GM12875 (cell line): ENCODE results near the gene ITGA1.

Experiments
- H3K4me3 ChIP-seq: one replicate; pipeline ENCODE4 v1.5.1; 2011; ENCODE audit warnings: low read depth, low read length, control low read depth
- CTCF ChIP-seq: IDR thresholded peaks from 2 replicates; pipeline ENCODE4 v1.5.1; 2011; ENCODE audit warnings: low read depth, mild to moderate bottlenecking, control low read depth, inconsistent platforms, low read length, moderate library complexity, borderline replicate concordance; ENCODE audit not compliant: insufficient read depth

The ITGA1 gene

GRCh38 chr5:52893105-52893504 lies 105.4 kb downstream of the ITGA1 start:
- H3K4me3 ChIP-seq: no peak overlapping the region
- TF ChIP-seq CTCF: no peak

- no peak overlapping the region for H3K4me3 ChIP-seq
- TF ChIP-seq CTCF: no peak
These were observed 106.1 kb downstream of the ITGA1 start for GRCh38 chr5:52893863-52894262.

- TF ChIP-seq CTCF: no peak
- no peak overlapping the region for H3K4me3 ChIP-seq
These were observed 106.7 kb downstream of the ITGA1 start for GRCh38 chr5:52894451-52894850.

- no peak overlapping the region for H3K4me3 ChIP-seq
- TF ChIP-seq CTCF: no peak
These were observed 107.4 kb downstream of the ITGA1 start for GRCh38 chr5:52895075-52895474.

GRCh38 chr5:52895572-52896413 lies 108.1 kb downstream of the ITGA1 start:
- no peak overlapping the region for H3K4me3 ChIP-seq
- TF ChIP-seq CTCF: no peak

- no peak overlapping the region for H3K4me3 ChIP-seq
- no peak for TF ChIP-seq CTCF
These were observed 109.0 kb downstream of the ITGA1 start for GRCh38 chr5:52896534-52897237.

GRCh38 chr5:52897238-52897614 lies 109.5 kb downstream of the ITGA1 start:
- no peak overlapping the region for H3K4me3 ChIP-seq
- no peak for TF ChIP-seq CTCF
